IPS DF 6.9 (cell line): Measurements from ENCODE around the gene RIT2.

Source experiments
- DNase-seq: peaks from one replicate; pipeline ENCODE4 v3.0.0-alpha.2; 2013; ENCODE audit warnings: low read depth, low spot score
- H3K27ac ChIP-seq: one replicate; pipeline ENCODE4 v1.5.1; 2013; ENCODE audit warnings: low read length, control low read depth
- H3K27me3 ChIP-seq: 2 replicates; pipeline ENCODE4 v1.6.1; 2013; ENCODE audit warnings: mild to moderate bottlenecking, low read length; ENCODE audit not compliant: control insufficient read depth, insufficient read depth
- H3K36me3 ChIP-seq: 2 replicates; pipeline ENCODE4 v1.6.1; 2013; ENCODE audit warnings: low read length; ENCODE audit not compliant: control insufficient read depth, insufficient read depth
- H3K4me1 ChIP-seq: 2 replicates; pipeline ENCODE4 v1.6.1; 2013; ENCODE audit warnings: low read length; ENCODE audit not compliant: control insufficient read depth, insufficient read depth
- H3K4me3 ChIP-seq: 2 replicates; pipeline ENCODE4 v1.5.1; 2013; ENCODE audit warnings: mild to moderate bottlenecking, low read length
- H3K9me3 ChIP-seq: 2 replicates; pipeline ENCODE4 v1.6.1; 2013; ENCODE audit warnings: low read length, inconsistent platforms; ENCODE audit not compliant: control insufficient read depth, insufficient read depth
- WGBS: extraction: QIAGEN DNeasy Blood & Tissue Kit; methylation state at CpG from one replicate; pipeline ENCODE4 v1.1.7; 2013; ENCODE audit warnings: mixed read lengths, missing lambda C conversion rate; ENCODE audit not compliant: insufficient read length, insufficient coverage; 5-methylcytosine and 5-hydroxymethylcytosine counted together

The RIT2 gene

DNA sequence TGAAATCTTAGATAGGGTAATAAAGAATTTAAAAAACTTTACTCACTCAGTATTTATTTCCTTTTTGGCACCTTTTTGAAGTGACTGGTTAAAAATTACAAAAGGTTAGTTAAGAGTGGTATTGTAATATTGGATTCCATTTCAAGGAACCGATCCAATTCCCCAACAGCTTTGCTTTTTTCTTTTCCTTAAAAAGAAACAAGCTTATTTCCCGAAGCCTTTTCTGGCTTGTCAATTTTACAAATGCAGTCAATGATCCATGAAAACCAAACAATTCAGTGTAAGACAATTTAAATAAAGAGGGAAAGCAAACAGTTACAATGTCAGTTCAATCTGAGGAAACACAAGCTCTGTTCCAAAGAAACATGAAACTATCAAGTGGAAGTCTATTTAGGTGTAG lies 200.2 kb downstream of the RIT2 start:
- H3K36me3 ChIP-seq: no peaks in the 10 kb centered on the region
- H3K4me3 ChIP-seq: no peak overlapping the region
- no peak overlapping the region for H3K27ac ChIP-seq
- H3K4me1 ChIP-seq: no peaks in the 10 kb centered on the region
- DNase-seq: no peak
- no peaks in the 10 kb centered on the region for H3K9me3 ChIP-seq
- H3K27me3 ChIP-seq: no peaks in the 10 kb centered on the region
- WGBS: no CpG with 5 or more reads among the region's 2 CpGs

DNA sequence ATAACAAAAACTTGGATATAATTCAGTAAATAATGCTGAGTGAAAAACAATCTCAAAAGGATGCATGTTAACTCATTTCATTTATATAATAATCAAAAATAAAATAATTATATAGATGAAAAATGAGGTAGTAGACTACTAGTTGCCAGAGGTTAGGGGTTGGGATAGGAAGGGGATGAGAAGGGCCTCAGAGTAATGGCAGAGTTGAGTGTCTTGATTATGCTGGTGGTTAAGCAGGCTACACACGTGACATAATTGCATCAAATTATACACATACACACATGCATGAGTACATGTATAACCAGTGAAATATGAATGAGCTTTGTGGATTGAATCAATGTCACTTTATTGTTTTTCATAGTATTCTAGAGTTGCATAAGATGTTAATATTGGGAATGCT lies 201.0 kb downstream of the RIT2 start:
- H3K27me3 ChIP-seq: no peaks in the 10 kb centered on the region
- WGBS: no CpG with 5 or more reads among the region's 1 CpG
- H3K27ac ChIP-seq: no peak overlapping the region
- no peak overlapping the region for H3K4me3 ChIP-seq
- no peaks in the 10 kb centered on the region for H3K36me3 ChIP-seq
- DNase-seq: no peak
- H3K4me1 ChIP-seq: no peaks in the 10 kb centered on the region
- no peaks in the 10 kb centered on the region for H3K9me3 ChIP-seq

DNA sequence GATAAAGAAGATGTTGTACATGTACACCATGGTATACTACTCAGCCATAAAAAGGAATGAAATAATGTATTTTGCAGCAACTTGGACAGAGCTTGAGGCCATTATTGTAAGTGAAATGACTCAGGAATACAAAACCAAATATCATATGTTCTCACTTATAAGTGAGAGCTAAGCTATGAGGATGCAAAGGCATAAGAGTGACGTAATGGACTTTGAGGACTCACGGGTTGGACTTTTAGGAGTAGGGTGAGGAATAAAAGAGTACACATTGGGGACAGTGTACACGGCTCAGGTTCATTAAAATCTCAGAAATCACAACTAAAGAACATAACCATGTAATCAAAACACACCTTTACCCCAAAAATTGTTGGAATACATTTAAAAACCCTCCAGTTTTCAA lies 206.4 kb downstream of the RIT2 start:
- WGBS: no CpG with 5 or more reads among the region's 3 CpGs
- Histone ChIP-seq H3K27me3 (no peaks in the 10 kb centered on the region), H3K4me1 (no peaks in the 10 kb centered on the region), H3K36me3 (no peaks in the 10 kb centered on the region), H3K4me3 (no peak overlapping the region), H3K9me3 (no peaks in the 10 kb centered on the region), H3K27ac (no peak overlapping the region)
- DNase-seq: no peak

DNA sequence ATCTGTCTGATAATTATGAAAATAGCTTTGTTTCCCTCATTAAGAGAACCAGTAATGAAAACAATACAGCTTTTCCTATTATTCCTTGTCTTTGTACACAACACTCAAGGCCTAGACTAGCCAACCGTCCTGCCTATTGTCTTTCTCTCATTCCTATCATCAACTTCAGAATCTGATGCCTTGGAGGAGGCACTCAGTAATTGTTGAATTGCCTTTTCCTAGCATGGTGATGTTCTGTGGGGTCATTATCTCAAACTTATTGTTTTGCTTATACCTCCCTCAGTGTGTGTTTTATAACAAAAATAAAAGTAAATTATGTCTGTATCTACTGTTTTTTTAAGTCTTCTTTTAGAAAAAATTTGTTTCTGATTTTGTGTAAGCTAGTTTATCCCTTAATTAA lies 208.7 kb downstream of the RIT2 start:
- no CpG with 5 or more reads among the region's 1 CpG for WGBS
- Histone ChIP-seq H3K4me1 (no peaks in the 10 kb centered on the region), H3K36me3 (no peaks in the 10 kb centered on the region), H3K4me3 (no peak overlapping the region), H3K27ac (no peak overlapping the region), H3K27me3 (no peaks in the 10 kb centered on the region), H3K9me3 (no peaks in the 10 kb centered on the region)
- DNase-seq: no peak

DNA sequence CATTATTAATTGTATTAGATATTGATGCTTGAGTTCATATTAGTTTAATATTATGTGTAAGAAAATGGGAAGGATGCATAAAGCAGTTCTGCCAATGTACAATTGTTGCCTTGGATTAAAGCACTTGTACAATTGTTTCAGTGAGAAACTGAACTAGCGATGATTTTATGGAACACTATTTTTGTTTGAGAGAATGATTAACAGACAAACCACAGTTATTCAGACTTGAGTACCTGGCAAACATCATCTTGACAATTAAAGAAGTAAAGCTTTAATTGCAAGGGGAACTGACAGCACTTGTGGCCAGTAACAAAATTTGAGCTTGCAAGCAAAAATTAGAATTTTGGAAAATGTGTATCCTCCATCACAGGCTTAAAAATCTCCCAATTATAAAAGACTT lies 214.3 kb downstream of the RIT2 start:
- Histone ChIP-seq H3K9me3 (no peaks in the 10 kb centered on the region), H3K4me3 (no peak overlapping the region), H3K27me3 (no peaks in the 10 kb centered on the region), H3K36me3 (no peaks in the 10 kb centered on the region), H3K27ac (no peak overlapping the region), H3K4me1 (no peaks in the 10 kb centered on the region)
- no CpG with 5 or more reads among the region's 1 CpG for WGBS
- no peak for DNase-seq

DNA sequence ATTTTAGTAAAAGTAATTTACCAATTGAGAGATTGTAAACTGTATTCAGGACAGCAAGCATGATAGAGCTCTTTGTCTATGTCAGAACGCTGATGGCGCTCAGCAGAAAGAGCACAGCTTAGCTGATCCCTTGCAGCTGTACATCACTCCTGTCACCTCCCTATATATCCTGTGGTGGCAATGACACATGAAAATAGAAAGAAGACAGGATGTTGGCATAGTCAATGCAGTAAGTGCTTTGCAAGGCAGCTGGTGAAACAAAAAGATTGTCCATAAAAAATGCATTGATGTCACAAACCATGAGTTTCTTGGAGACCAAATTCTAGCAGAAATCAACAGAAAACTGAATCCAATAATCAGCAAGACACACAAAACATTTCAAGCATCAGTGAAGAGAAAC lies 221.5 kb downstream of the RIT2 start:
- no peak for DNase-seq
- H3K27me3 ChIP-seq: no peaks in the 10 kb centered on the region
- WGBS: no CpG with 5 or more reads among the region's 2 CpGs

DNA sequence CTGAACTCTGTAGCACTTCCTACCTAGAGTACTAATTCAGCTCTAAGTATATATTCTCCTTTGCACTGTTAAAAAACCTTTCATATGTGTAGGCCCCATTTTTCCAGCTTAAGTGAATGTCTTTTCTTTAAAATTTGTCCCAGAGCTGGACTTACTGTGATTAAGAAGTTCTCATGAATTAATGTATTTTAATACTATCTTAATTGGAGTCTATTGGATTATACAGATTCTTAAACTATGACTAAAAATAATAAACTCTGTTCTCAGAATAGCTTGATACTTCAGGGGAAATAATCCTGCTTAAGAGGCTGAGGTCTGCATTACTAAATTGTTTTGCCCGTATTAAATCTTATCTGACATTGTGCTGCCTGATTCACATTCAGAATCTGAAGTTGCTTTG lies 223.3 kb downstream of the RIT2 start:
- H3K27me3 ChIP-seq: no peaks in the 10 kb centered on the region
- DNase-seq: no peak
- WGBS: no CpG with 5 or more reads among the region's 1 CpG
- no peak overlapping the region for H3K27ac ChIP-seq
- no peak overlapping the region for H3K4me3 ChIP-seq
- H3K36me3 ChIP-seq: no peaks in the 10 kb centered on the region
- no peaks in the 10 kb centered on the region for H3K4me1 ChIP-seq
- H3K9me3 ChIP-seq: no peaks in the 10 kb centered on the region

More for the DNA sequence above, 221.5 kb downstream of the RIT2 start:
- Histone ChIP-seq H3K4me3 (no peak overlapping the region), H3K36me3 (no peaks in the 10 kb centered on the region), H3K27ac (no peak overlapping the region), H3K4me1 (no peaks in the 10 kb centered on the region), H3K9me3 (no peaks in the 10 kb centered on the region)

DNA sequence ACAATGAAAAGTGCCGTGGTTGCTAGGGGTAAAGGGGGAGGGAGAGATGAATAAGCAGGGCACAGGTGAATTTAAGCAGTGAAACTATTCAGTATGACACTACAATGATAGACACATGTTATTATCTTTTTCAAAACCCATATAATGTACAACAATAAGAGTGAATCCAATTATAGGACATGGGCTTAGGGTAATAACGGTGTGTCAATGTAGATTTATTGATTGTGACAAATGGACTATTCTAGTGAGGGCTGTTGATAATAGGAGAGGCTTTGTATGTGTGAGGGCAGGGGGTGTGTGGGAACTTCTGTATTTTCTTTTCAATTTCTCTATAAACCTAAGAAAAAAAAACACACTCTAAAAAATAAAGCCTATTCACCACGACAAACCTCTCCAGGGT lies 223.8 kb downstream of the RIT2 start:
- no peak for DNase-seq
- Histone ChIP-seq H3K36me3 (no peaks in the 10 kb centered on the region), H3K27me3 (no peaks in the 10 kb centered on the region), H3K9me3 (no peaks in the 10 kb centered on the region), H3K4me3 (no peak overlapping the region), H3K4me1 (no peaks in the 10 kb centered on the region), H3K27ac (no peak overlapping the region)
- no CpG with 5 or more reads among the region's 3 CpGs for WGBS

DNA sequence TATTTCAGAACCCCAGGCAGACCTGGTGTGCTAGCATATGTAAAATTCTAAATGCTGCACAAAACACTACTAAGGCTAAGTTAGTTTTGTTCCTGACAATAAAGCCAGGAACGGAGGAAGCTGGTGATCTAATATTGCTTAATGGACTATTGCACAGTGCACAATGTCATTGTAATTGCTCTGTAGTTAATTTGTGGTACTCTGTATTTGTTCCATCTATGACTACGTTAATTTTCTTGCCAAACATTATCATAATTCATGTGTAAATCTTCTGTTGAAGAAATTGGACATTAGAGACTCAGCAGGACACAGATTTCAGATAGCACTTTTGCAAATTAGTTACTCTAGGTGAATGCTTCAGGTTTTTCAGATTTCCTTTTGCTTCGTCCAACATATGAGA lies 232.3 kb downstream of the RIT2 start:
- Histone ChIP-seq H3K27ac (no peak overlapping the region), H3K4me3 (no peak overlapping the region), H3K27me3 (no peaks in the 10 kb centered on the region), H3K9me3 (no peaks in the 10 kb centered on the region), H3K36me3 (no peaks in the 10 kb centered on the region), H3K4me1 (no peaks in the 10 kb centered on the region)
- no CpG with 5 or more reads among the region's 3 CpGs for WGBS
- DNase-seq: no peak

DNA sequence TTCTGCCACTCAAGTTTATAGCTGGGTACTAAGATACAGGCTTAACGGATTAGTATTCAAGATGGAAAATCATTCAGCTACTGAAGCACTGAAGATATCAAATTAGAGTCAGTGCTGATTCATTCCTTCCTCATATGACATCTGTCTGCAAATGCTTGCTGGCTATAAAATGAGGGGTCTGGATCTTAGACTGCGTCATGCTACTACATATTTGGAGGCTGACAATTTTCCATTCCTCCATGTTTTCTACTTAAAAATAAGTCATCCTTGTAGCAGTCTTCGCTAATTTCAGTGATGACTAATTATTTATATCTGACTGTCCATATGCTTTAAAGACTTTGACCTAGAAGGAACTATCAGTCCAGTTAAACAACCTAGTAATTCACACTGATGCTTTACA lies 233.4 kb downstream of the RIT2 start:
- Histone ChIP-seq H3K9me3 (no peaks in the 10 kb centered on the region), H3K4me1 (no peaks in the 10 kb centered on the region), H3K27me3 (no peaks in the 10 kb centered on the region), H3K27ac (no peak overlapping the region), H3K4me3 (no peak overlapping the region), H3K36me3 (no peaks in the 10 kb centered on the region)
- no peak for DNase-seq
- no CpG with 5 or more reads among the region's 3 CpGs for WGBS

DNA sequence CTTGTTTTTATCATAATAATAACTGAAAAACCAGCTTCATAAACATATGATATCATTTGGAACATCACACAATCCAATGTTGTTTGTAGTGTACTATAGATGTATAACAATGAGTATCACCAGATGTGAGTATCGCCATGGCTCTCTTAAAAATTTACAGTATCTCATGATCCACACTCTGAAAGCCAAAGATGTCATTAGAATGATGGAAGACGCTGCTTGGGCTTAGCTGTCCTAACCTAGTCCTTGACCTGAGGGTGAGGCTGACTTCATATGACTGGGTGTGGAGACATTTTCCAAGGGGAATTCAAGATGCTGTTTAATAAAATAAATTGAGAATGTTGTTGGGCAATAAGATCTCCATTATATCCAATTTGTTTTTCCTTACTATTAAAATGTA lies 242.6 kb downstream of the RIT2 start:
- no peaks in the 10 kb centered on the region for H3K36me3 ChIP-seq
- no peak for DNase-seq
- H3K27me3 ChIP-seq: no peaks in the 10 kb centered on the region
- H3K27ac ChIP-seq: no peak overlapping the region
- no peaks in the 10 kb centered on the region for H3K4me1 ChIP-seq
- H3K9me3 ChIP-seq: no peaks in the 10 kb centered on the region
- no CpG with 5 or more reads among the region's 2 CpGs for WGBS
- no peak overlapping the region for H3K4me3 ChIP-seq
